ENCODE measurements around the gene RNF208. TPM values are rescaled to one million over a fixed set of nuclear protein-coding genes. Genes with fewer than 3 reads are reported as not detected.

RNF208 gene
- total and polyA plus RNA-seq, 2 donors (not counting 3 experiments of a cell fraction or from before 2014, with no cell fraction given), result 1.3 to 4.8 TPM

DNA sequence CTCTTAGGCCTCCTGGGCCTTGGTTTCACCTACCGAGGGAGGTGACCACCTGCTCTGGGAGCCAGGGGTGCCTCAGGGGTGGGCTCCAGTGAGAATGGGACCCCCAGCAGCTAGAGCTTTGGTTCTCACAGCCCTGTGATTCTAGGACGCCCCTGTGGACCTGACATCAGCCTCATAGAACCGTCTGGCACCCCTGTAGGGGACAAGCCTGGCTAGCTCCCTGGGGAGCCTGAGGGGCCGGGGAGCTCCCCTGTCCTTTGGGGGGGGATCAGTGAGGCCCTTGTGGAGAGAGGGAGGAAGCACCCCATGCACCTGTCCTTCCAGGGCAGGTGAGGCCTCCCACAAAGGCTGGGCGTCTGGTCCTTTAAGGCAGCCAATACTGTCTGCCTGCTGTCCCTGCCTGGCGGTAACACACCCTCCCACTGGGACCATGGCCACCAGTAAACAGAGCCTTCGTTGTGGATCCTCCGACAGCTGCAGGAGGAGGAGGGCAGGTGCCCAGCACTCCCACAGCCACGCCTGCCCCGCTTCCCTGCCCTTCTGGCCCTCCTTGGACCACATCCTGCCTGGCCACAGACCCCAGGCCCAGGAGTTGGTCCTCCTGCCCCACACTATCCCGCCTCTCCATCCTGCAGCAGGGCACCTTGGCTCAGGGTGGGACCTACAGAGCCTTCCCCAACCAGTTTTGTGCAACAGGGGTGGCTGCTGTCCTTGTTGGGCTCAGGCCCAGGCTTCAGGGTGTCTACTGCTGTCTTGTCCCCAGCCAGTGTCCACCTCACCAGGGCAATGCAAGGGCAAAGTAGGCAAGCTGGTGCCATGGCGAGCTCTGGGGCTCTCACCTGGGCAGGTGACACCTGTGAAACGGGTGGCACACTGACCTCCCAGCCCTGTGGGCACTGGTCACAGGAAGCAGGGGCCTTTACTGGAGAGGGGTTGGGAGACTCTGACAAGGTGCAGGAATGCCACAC, 16.0 kb upstream of the RNF208 start:
- POLR2A ChIA-PET, result no interaction called here
- Histone ChIP-seq H3K9me3 (replicated peaks; ENCODE audit: control insufficient read depth, insufficient read depth, low read length) (no peaks in the 10 kb centered on the region), H4K20me1 (replicated peaks; ENCODE audit: control insufficient read depth, extremely low read depth, insufficient read depth, low read length) (no peaks in the 10 kb centered on the region), H3K4me1 (ENCODE audit: control insufficient read depth, extremely low read depth, insufficient read depth, low read length) (peaks cover 9% of the 10 kb centered on the region), H3K4me3 (replicated peaks in 1 of 3; ENCODE audit: insufficient read depth in 1 of 3, low read depth in 1 of 3, low read length in 3 of 3) (no peak overlapping the region), H3K4me2 (ENCODE audit: insufficient read depth, low read length) (no peak overlapping the region), H3K27ac (ENCODE audit: insufficient read depth, low read depth, low read length) (no peak overlapping the region), H3K27me3 (ENCODE audit: control insufficient read depth in 2 of 2, insufficient read depth in 2 of 2, low read length in 2 of 2) (no peaks in the 10 kb centered on the region), H3K79me2 (ENCODE audit: control insufficient read depth, insufficient read depth, low read length) (peaks cover 20% of the 10 kb centered on the region), H2AFZ (ENCODE audit: low read depth, low read length) (no peak overlapping the region), H3K9me1 (replicated peaks; ENCODE audit: control insufficient read depth, extremely low read depth, insufficient read depth, low read length) (no peaks in the 10 kb centered on the region), H3K36me3 (ENCODE audit: control insufficient read depth in 2 of 2, extremely low read depth in 1 of 2, insufficient read depth in 2 of 2, low read length in 2 of 2) (peaks cover 5 to 7% of the 10 kb centered on the region in 2 experiments), H3K9ac (replicated peaks; ENCODE audit: extremely low read depth, insufficient read depth, low read length) (no peak overlapping the region)
- no peak for DNase-seq (ENCODE audit: low read depth, low spot score)
- BruUV-seq (replicated peaks), result no TSS peak
- no peak for FAIRE-seq
- intact Hi-C loops (cut with micrococcal nuclease), result loop anchor here (2.0 to 5.0 kb wide), 2 partner anchors 15 to 451 kb away; partner anchors contain the start of gene RNF208
- CTCF ChIA-PET, result interaction anchor here (1.0 to 2.5 kb wide), 6 partner anchors 13 to 209 kb away, joined by 3 to 63 read pairs (median 10); partner anchors contain the start of genes CYSRT1, NDOR1, NELFB and RNF208
- TF ChIP-seq GATA2 (IDR thresholded peaks at IDR 0.05; ENCODE audit: insufficient read depth, insufficient read length, low read depth, low read length) (no peak), EZH2 (IDR thresholded peaks at IDR 0.05; ENCODE audit: borderline replicate concordance, low read depth, low read length, severe bottlenecking) (no peak), JUN (IDR thresholded peaks at IDR 0.05; ENCODE audit: borderline replicate concordance, insufficient read depth, insufficient read length, low read depth) (no peak), MYC (IDR thresholded peaks at IDR 0.05; ENCODE audit: low read depth, low read length) (no peak), POLR2A (IDR thresholded peaks at IDR 0.05; ENCODE audit: low read depth, low read length) (no peak), POLR2AphosphoS5 (IDR thresholded peaks at IDR 0.05; ENCODE audit: insufficient read depth, low read depth, low read length) (no peak), FOS (IDR thresholded peaks at IDR 0.05; ENCODE audit: borderline replicate concordance, insufficient read depth, low read length) (no peak)
- TF ChIP-seq, protein P1, sequence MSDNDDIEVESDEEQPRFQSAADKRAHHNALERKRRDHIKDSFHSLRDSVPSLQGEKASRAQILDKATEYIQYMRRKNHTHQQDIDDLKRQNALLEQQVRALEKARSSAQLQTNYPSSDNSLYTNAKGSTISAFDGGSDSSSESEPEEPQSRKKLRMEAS (IDR thresholded peaks at IDR 0.05; ENCODE audit: insufficient read depth, insufficient read length), result no peak
- TF ChIP-seq, protein P2, sequence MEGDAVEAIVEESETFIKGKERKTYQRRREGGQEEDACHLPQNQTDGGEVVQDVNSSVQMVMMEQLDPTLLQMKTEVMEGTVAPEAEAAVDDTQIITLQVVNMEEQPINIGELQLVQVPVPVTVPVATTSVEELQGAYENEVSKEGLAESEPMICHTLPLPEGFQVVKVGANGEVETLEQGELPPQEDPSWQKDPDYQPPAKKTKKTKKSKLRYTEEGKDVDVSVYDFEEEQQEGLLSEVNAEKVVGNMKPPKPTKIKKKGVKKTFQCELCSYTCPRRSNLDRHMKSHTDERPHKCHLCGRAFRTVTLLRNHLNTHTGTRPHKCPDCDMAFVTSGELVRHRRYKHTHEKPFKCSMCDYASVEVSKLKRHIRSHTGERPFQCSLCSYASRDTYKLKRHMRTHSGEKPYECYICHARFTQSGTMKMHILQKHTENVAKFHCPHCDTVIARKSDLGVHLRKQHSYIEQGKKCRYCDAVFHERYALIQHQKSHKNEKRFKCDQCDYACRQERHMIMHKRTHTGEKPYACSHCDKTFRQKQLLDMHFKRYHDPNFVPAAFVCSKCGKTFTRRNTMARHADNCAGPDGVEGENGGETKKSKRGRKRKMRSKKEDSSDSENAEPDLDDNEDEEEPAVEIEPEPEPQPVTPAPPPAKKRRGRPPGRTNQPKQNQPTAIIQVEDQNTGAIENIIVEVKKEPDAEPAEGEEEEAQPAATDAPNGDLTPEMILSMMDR (IDR thresholded peaks at IDR 0.05; ENCODE audit: extremely low read depth in 1 of 2, insufficient read depth in 1 of 2, low read depth in 1 of 2, low read length in 2 of 2), result no peak
- dilution Hi-C loops (cut with MboI; ENCODE audit: extremely low pct_ligation_motif_present, low sequenced_read_pairs), result no loop called here

All from endothelial cell of umbilical vein (primary cell).